Ishikawa (cell line): ENCODE measurements around the gene BCR.

Experiments used
- CEBPB ChIP-seq: IDR thresholded peaks from 2 replicates; pipeline ENCODE4 v1.6.1; 2012
- CREB1 ChIP-seq: IDR thresholded peaks from 2 replicates; pipeline ENCODE4 v1.6.1; 2012; ENCODE audit warnings: low read depth
- EGR1 ChIP-seq: IDR thresholded peaks from 2 replicates; pipeline ENCODE4 v1.6.1; 2012
- EP300 ChIP-seq: IDR thresholded peaks from 2 replicates; pipeline ENCODE4 v1.6.1; 2012; ENCODE audit warnings: borderline replicate concordance
- FOXM1 ChIP-seq: IDR thresholded peaks from 2 replicates; pipeline ENCODE4 v1.6.1; 2012; ENCODE audit warnings: low read depth, borderline replicate concordance
- NFIC ChIP-seq: IDR thresholded peaks from 2 replicates; pipeline ENCODE4 v1.6.1; 2012
- RAD21 ChIP-seq: IDR thresholded peaks from 2 replicates; pipeline ENCODE4 v1.6.1; 2012; ENCODE audit warnings: low read depth
- TAF1 ChIP-seq: IDR thresholded peaks from 2 replicates; pipeline ENCODE4 v1.6.1; 2012; ENCODE audit warnings: low read depth, mild to moderate bottlenecking
- TCF12 ChIP-seq: IDR thresholded peaks from 2 replicates; pipeline ENCODE4 v1.6.1; 2012; ENCODE audit warnings: low read depth
- TEAD4 ChIP-seq: IDR thresholded peaks from 2 replicates; pipeline ENCODE4 v1.6.1; 2012
- YY1 ChIP-seq: IDR thresholded peaks from 2 replicates; pipeline ENCODE4 v1.6.1; 2012; ENCODE audit warnings: low read depth
- ZBTB7A ChIP-seq: IDR thresholded peaks from 2 replicates; pipeline ENCODE4 v1.6.1; 2012; ENCODE audit warnings: low read depth
- TF ChIP-seq, protein P1 (sequence below): IDR thresholded peaks from 2 replicates; pipeline ENCODE4 v1.6.1; 2012
- TF ChIP-seq, protein P2 (sequence below): IDR thresholded peaks from 2 replicates; pipeline ENCODE4 v1.6.1; 2012
- TF ChIP-seq, protein P3 (sequence below): IDR thresholded peaks from 2 replicates; pipeline ENCODE4 v1.6.1; 2012; ENCODE audit warnings: low read depth, mild to moderate bottlenecking

Gene BCR

DNA sequence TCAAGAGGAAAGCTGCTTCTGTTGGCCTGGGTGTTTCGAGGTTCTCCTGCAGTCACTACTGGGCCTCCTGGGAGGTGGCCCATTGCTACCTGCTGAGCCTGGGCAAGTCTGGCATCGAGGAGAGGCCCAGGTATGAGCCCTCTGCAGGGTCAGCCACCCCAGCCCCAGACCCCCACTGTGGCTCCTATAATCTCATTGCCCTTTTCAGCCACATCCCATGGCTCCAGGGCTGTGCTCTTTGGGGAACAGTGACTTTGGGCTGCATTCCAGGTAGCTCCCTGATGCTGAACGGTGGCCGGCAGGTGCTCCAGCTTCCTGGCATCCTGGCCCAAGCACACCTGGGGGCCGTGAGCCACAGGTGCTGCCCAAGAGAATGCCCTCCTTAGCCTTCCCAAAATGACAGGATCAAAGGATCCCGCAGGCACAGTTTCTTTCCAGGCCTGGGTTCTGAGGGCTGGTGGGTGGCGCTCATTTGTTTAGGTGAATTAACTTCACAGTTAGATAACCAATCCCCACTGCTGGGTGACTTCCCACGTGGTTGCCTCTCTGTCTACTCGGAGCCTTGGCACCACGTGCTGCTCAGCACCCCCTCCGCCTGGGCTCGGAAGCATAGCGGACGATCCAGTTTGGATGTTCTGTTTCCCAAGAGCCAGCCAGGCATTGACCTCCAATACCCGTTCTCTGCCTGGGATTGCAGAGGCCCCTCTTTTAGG lies 97.4 kb downstream of the BCR start:
- TF ChIP-seq EGR1 (no peak), NFIC (peak; percentile 60; the same call in 1 of the 2 replicates), CREB1 (no peak), YY1 (no peak), TEAD4 (peak; percentile 14; the same call in 1 of the 2 replicates), EP300 (no peak), TCF12 (peak; percentile 75)
- TF ChIP-seq, protein P1, sequence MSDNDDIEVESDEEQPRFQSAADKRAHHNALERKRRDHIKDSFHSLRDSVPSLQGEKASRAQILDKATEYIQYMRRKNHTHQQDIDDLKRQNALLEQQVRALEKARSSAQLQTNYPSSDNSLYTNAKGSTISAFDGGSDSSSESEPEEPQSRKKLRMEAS = peak; percentile 70; the same call in 1 of the 2 replicates
- TF ChIP-seq, protein P2, sequence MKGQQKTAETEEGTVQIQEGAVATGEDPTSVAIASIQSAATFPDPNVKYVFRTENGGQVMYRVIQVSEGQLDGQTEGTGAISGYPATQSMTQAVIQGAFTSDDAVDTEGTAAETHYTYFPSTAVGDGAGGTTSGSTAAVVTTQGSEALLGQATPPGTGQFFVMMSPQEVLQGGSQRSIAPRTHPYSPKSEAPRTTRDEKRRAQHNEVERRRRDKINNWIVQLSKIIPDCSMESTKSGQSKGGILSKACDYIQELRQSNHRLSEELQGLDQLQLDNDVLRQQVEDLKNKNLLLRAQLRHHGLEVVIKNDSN = peak; percentile 41; the same call in 1 of the 2 replicates

DNA sequence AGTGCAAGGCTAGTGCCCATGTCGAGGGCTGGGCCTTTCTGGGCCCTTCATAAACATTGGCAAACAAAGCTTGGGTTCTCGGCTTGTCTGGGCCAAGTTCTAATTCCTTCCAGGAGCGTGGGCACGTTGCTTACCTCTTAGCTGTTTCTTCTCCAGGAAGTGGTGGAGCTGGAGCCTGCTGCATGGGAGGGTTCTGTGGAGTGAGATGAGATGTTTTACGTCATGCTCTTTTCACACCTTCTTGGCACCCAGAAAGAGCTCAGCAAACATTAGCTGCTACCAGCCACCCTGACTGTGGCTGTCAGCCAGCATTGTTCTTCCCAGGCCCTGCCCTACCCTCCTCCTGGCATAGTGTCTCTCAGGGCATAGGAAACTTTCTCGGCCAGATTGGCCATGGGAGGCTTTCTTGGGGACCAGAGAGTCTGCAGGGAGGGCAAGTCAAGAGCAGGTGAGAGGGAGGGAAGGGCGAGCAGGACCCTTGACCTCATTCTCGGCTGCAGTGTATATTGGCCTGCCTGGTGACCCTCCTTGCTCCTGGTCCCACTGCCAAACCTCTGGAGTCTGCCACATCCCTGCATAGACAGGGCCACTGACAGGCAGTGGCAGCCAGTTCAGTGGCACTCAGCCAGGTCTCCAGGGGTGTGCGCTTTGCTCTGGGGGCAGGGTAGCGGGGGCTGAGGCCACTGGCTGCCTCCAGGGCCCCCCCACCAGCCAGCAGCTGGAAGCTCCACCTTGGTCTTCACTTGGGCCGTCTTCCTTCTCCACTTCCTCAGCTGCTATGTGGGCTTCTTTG lies 98.8 kb downstream of the BCR start:
- TF ChIP-seq, protein P1 = peak; percentile 84; the same call in 1 of the 2 replicates
- TF ChIP-seq NFIC (peak; percentile 90), TAF1 (no peak), EP300 (peak; percentile 65; the same call in 1 of the 2 replicates), TCF12 (peak; percentile 75; the same call in 1 of the 2 replicates), CREB1 (peak; percentile 49; the same call in 1 of the 2 replicates), TEAD4 (no peak), ZBTB7A (no peak)
- TF ChIP-seq, protein P2 = no peak

DNA sequence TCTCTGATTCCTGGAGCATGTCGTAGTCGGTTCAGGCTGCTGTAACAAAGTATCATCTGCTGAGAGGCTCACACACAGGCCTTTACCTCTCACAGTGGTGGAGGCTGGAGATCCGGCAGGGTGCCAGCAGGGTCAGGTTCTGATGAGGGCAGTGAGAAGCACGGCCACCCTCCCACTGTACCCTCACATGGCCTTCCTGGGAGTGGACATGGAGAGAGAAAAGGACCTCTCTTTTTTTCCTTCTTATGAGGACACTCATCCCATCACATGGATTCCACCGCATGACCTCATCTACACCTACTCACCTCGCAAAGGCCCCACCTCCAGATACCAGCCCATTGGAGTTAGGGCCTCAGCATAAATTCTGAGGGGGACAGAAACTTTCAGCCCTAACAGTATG lies 99.5 kb downstream of the BCR start:
- TF ChIP-seq ZBTB7A (0 out of 2 replicates have a peak, but pooled peaks have one; percentile 16), NFIC (no peak)

DNA sequence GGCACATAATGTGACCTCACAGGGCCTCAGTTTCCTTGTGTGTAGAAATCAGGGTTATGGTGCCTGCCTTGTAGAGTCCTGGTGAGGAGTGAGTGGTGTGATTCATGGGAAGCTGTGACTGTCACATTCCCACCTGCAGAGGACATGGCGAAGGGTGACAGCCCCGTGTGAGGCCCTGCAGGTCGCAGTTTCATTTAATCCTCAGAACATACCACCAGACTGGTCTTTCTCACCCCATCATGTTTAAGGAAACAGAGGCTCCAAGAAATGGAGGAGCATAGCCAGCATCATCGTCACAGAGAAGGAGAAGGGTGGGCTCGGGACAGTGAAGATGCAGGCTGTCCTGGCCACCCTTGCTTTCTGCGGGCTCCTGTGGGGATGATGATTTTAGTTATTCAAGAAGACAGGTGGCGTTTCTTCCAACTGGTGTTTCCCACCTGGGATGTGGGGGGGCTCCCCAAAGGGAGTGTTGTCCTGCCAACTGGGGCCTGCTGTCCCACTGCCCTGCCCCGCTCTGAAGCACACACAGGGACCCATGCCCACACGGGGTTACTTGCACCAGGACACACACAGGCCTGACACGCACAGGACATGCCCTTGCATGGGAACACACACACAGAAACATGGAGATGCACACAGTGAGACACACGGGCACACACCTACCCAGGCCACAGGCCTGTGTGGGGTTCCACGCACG lies 100.2 kb downstream of the BCR start:
- TF ChIP-seq CREB1 (no peak), ZBTB7A (no peak), NFIC (no peak), YY1 (no peak), TEAD4 (no peak), TCF12 (no peak)
- TF ChIP-seq, protein P1 = no peak
- TF ChIP-seq, protein P2 = no peak

DNA sequence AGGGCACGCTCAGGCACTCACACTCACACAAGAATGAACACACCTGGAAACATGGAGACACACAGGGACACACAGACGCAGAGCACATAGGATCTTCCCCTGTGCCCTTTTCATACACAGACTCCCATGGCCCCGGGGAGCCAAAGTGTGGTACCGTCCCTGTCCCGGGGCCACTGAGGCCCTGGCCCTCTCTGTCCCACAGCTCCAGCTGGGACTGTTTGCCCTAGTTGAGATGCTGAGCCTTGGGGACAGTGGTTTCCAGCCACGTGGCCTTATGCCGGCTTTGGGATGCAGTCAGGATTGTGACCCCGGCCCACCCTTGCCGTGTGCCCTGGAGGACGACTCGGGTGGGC lies 100.7 kb downstream of the BCR start:
- TF ChIP-seq EP300 = no peak
- TF ChIP-seq CREB1 = no peak
- no peak for TF ChIP-seq TEAD4
- TF ChIP-seq, protein P2 = no peak

DNA sequence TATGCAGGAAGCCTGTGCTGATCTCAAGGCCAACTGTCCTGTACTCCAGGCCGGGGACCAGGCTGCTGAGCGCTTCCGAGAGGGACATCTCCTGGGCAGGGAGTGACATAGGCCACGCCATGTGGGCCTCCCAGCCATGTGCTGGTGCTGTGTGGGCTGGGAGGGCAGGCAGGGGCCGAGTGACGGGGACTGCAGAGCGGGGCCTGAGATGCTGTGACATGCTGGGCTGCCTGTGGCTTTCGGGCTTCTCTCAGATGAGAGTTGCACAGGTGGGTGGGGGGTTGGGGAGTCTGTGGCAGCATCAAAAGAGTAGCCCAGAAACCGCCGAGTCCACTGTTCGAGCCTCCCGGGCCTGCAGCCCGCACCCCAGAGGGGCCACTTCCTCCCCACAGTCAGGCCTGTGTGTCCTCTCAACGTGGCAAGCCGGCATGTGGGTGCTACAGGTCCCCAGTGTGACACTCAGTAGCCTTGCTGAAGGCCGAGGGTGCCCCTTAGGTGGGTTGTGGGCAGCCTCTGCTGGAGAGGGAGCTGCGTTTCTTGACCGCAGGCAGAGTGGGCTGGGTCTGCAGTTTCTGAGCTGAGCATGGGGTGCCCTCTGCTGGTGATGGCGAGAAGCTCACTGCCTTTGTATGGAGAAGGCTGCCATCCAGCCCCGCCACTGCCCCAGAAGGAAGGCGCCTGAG lies 101.2 kb downstream of the BCR start:
- TF ChIP-seq FOXM1 = 0 out of 2 replicates have a peak, but pooled peaks have one; percentile 3
- no peak for TF ChIP-seq TAF1
- TF ChIP-seq RAD21 = peak; percentile 95
- no peak for TF ChIP-seq TEAD4
- no peak; the same call in 1 of the 2 replicates for TF ChIP-seq ZBTB7A

DNA sequence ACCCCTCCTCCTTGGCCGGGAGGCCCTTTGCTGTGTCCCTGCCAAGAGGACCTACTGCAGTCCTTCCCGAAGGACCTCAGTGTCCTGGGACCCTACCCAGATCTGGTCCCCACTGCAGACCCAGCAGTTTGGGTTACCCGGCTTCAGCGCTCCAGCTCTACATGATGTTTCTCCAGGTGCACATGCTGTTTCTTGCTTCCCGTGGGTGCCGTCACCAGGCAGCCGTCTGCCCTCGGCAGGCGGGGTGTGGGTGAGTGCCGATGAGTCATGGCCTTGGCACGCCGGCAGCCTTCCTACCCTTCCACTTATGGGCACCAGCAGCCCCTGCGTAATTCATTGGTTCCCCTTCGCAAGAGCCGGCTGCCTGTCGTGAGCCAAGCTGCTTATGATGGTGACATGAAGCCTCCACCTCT lies 101.8 kb downstream of the BCR start:
- TF ChIP-seq RAD21 = no peak
- peak; percentile 68 for TF ChIP-seq EP300
- peak; percentile 47; the same call in 1 of the 2 replicates for TF ChIP-seq EGR1
- TF ChIP-seq TCF12 = peak; percentile 80
- TF ChIP-seq ZBTB7A = no peak; the same call in 1 of the 2 replicates
- no peak for TF ChIP-seq CREB1
- TF ChIP-seq, protein P1 = peak; percentile 90
- no peak for TF ChIP-seq CEBPB
- TF ChIP-seq, protein P3, sequence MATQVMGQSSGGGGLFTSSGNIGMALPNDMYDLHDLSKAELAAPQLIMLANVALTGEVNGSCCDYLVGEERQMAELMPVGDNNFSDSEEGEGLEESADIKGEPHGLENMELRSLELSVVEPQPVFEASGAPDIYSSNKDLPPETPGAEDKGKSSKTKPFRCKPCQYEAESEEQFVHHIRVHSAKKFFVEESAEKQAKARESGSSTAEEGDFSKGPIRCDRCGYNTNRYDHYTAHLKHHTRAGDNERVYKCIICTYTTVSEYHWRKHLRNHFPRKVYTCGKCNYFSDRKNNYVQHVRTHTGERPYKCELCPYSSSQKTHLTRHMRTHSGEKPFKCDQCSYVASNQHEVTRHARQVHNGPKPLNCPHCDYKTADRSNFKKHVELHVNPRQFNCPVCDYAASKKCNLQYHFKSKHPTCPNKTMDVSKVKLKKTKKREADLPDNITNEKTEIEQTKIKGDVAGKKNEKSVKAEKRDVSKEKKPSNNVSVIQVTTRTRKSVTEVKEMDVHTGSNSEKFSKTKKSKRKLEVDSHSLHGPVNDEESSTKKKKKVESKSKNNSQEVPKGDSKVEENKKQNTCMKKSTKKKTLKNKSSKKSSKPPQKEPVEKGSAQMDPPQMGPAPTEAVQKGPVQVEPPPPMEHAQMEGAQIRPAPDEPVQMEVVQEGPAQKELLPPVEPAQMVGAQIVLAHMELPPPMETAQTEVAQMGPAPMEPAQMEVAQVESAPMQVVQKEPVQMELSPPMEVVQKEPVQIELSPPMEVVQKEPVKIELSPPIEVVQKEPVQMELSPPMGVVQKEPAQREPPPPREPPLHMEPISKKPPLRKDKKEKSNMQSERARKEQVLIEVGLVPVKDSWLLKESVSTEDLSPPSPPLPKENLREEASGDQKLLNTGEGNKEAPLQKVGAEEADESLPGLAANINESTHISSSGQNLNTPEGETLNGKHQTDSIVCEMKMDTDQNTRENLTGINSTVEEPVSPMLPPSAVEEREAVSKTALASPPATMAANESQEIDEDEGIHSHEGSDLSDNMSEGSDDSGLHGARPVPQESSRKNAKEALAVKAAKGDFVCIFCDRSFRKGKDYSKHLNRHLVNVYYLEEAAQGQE = no peak
- TF ChIP-seq, protein P2 = no peak
- TF ChIP-seq NFIC = peak; percentile 27
- TF ChIP-seq FOXM1 = peak; percentile 39; the same call in 1 of the 2 replicates
- no peak for TF ChIP-seq YY1
- TF ChIP-seq TEAD4 = peak; percentile 92
- no peak for TF ChIP-seq TAF1
